NCI-H146 treated with DMSO at 0.1 percent for 48 hours (cell line): ENCODE measurements around the gene GTSE1.

Experiments used
- DNase-seq: peaks from one replicate; lab custom pipeline; 2025; ENCODE audit not compliant: unreplicated experiment; lab: John Stamatoyannopoulos, UW

Gene GTSE1

GRCh38 chr22:46351131-46351735, 54.6 kb downstream of the GTSE1 start:
- DNase-seq, result no peak

- no peak for DNase-seq
Observed at GRCh38 chr22:46351767-46352166, 55.1 kb downstream of the GTSE1 start.

- DNase-seq, result no peak
Observed at GRCh38 chr22:46352276-46352675, 55.6 kb downstream of the GTSE1 start.

- DNase-seq, result no peak
Observed at GRCh38 chr22:46352691-46353386, 56.2 kb downstream of the GTSE1 start.

- DNase-seq, result no peak
Observed at GRCh38 chr22:46353483-46354105, 56.9 kb downstream of the GTSE1 start.

- DNase-seq, result no peak
Observed at GRCh38 chr22:46354176-46354992, 57.7 kb downstream of the GTSE1 start.

- DNase-seq, result no peak
Observed at GRCh38 chr22:46354993-46355305, 58.3 kb downstream of the GTSE1 start.

GRCh38 chr22:46355369-46355995, 58.8 kb downstream of the GTSE1 start:
- DNase-seq, result no peak

GRCh38 chr22:46355996-46356471, 59.4 kb downstream of the GTSE1 start:
- DNase-seq, result no peak

- DNase-seq, result no peak
Observed at GRCh38 chr22:46356496-46357480, 60.1 kb downstream of the GTSE1 start.

GRCh38 chr22:46357711-46358520, 61.2 kb downstream of the GTSE1 start:
- DNase-seq, result no peak

- DNase-seq, result no peak
Observed at GRCh38 chr22:46358766-46359165, 62.1 kb downstream of the GTSE1 start.

- no peak for DNase-seq
Observed at GRCh38 chr22:46359362-46359761, 62.7 kb downstream of the GTSE1 start.

GRCh38 chr22:46360097-46360496, 63.4 kb downstream of the GTSE1 start:
- DNase-seq, result no peak

GRCh38 chr22:46360891-46361290, 64.2 kb downstream of the GTSE1 start:
- no peak for DNase-seq

- DNase-seq, result no peak
Observed at GRCh38 chr22:46361826-46362202, 65.1 kb downstream of the GTSE1 start.

- DNase-seq, result peak; percentile 71
Observed at GRCh38 chr22:46362203-46362933, 65.7 kb downstream of the GTSE1 start.

GRCh38 chr22:46362934-46363515, 66.4 kb downstream of the GTSE1 start:
- DNase-seq, result no peak
